HepG2 (cell line): Measurements from ENCODE around the gene VEGFA. TPM values are rescaled to one million over a fixed set of nuclear protein-coding genes. Genes with fewer than 3 reads are reported as not detected.

Experiments
- ATAC-seq: fragments of 200-7000 bp; cut with Tn5 transposase; 3 replicates; pipeline ENCODE4 v1.9.1; 2020; ENCODE audit warnings: mild to moderate bottlenecking, moderate library complexity
- BruUV-seq: library from RNA; stranded (reverse); fragments of 400-500 nt; replicated peaks from 2 replicates; lab custom pipeline; 2021; lab: Mats Ljungman, UMichigan
- CTCF ChIA-PET: fragments of 300-600 bp; formaldehyde crosslinking; extraction: SDS; loops from one replicate; lab custom pipeline; 2021; ENCODE audit warnings: low total read pairs, inconsistent platforms, low intra/inter-chr PET ratio; lab: Yijun Ruan, JAX
- POLR2A ChIA-PET: fragments of 350-600 bp; sonication (Branson Sonifier 250); formaldehyde crosslinking; loops from one replicate; lab custom pipeline; 2020; ENCODE audit warnings: antibody characterized with exemption, inconsistent platforms; lab: Yijun Ruan, JAX
- DNase-seq: peaks from one replicate; pipeline ENCODE4 v3.0.0-alpha.2; 2015; ENCODE audit warnings: low spot score
- FAIRE-seq: peaks from 3 replicates; lab custom pipeline; 2011; peaks lifted over from hg19 to GRCh38; lab: Jason Lieb, UNC
- H2AFZ ChIP-seq: one replicate; pipeline ENCODE4 v1.6.1; 2011; ENCODE audit warnings: low read length, inconsistent platforms
- H3K27ac ChIP-seq: fragments of 300-600 bp; 3 replicates; pipeline ENCODE4 v1.8.0; 2011; ENCODE audit warnings: mixed run types, mild to moderate bottlenecking, mixed read lengths, low read length, inconsistent platforms; ENCODE audit not compliant: insufficient read depth; ENCODE audit errors: extremely low read length
- H3K27me3 ChIP-seq, 2 experiments: fragments of 200-600 bp in 1 of 2; 2 replicates in 1 of 2; 3 replicates in 1 of 2; pipeline versions ENCODE4 v1.6.0 to v1.8.0; 2011; ENCODE audit warnings: low read length in 2 of 2, mild to moderate bottlenecking in 2 of 2, moderate library complexity in 2 of 2, inconsistent platforms in 1 of 2; ENCODE audit not compliant: insufficient read depth in 2 of 2, control insufficient read depth in 1 of 2
- H3K36me3 ChIP-seq, 2 experiments: fragments of 200-600 bp in 1 of 2; replicated peaks in 1 of 2; 2 replicates in 1 of 2; 3 replicates in 1 of 2; pipeline versions ENCODE4 v1.5.1 to v1.8.0; 2011; ENCODE audit warnings: low read length in 2 of 2, inconsistent platforms in 1 of 2; ENCODE audit not compliant: insufficient read depth in 2 of 2, control insufficient read depth in 1 of 2
- H3K4me1 ChIP-seq: 2 replicates; pipeline ENCODE4 v1.5.1; 2012; ENCODE audit warnings: low read length, inconsistent platforms; ENCODE audit not compliant: insufficient read depth
- H3K4me2 ChIP-seq: 2 replicates; pipeline ENCODE4 v1.6.0; 2011; ENCODE audit warnings: low read depth, low read length, inconsistent platforms
- H3K4me3 ChIP-seq, 3 experiments: fragments of 200-600 bp in 1 of 3; sonication (generic), shearing (Covaris generic) in 1 of 3; replicated peaks in 1 of 3; 2 replicates each; pipeline ENCODE4 v1.5.1; 2011 to 2016; ENCODE audit warnings: low read length in 3 of 3, inconsistent platforms in 2 of 3, low read depth in 2 of 3, mild to moderate bottlenecking in 2 of 3, control low read depth in 1 of 3, mixed read lengths in 1 of 3; ENCODE audit not compliant: insufficient read depth in 1 of 3
- H3K79me2 ChIP-seq: one replicate; pipeline ENCODE4 v1.6.1; 2011; ENCODE audit warnings: low read length, inconsistent platforms; ENCODE audit not compliant: insufficient read depth
- H3K9ac ChIP-seq: 2 replicates; pipeline ENCODE4 v1.6.0; 2011; ENCODE audit warnings: mild to moderate bottlenecking, low read depth, low read length, inconsistent platforms; ENCODE audit not compliant: insufficient read depth
- H3K9me3 ChIP-seq: 2 replicates; pipeline ENCODE4 v1.5.1; 2012; ENCODE audit warnings: mild to moderate bottlenecking, low read length
- H4K20me1 ChIP-seq: 2 replicates; pipeline ENCODE4 v1.6.0; 2011; ENCODE audit warnings: inconsistent platforms, mild to moderate bottlenecking, low read length, moderate library complexity; ENCODE audit not compliant: insufficient read depth
- HNF4G ChIP-seq, 2 experiments: sonication (generic) in 1 of 2; formaldehyde crosslinking in 1 of 2; IDR thresholded peaks; 2 replicates each; pipeline versions ENCODE4 v1.4.0 to v1.6.1; 2011 to 2020; ENCODE audit warnings: borderline replicate concordance in 2 of 2, low read depth in 2 of 2, mild to moderate bottlenecking in 2 of 2, low read length in 1 of 2, missing genetic modification reagents in 1 of 2, moderate library complexity in 1 of 2
- PHF21A ChIP-seq: sonication (generic); formaldehyde crosslinking; IDR thresholded peaks from 2 replicates; pipeline ENCODE4 v1.5.0; 2020; ENCODE audit warnings: mild to moderate bottlenecking, missing genetic modification reagents
- PITX1 ChIP-seq: sonication (generic); formaldehyde crosslinking; IDR thresholded peaks from 2 replicates; pipeline ENCODE4 v1.5.1; 2020; ENCODE audit warnings: mild to moderate bottlenecking, missing genetic modification reagents
- PTBP1 ChIP-seq: fragments of 200-400 bp; formaldehyde crosslinking; IDR thresholded peaks from 2 replicates; pipeline ENCODE4 v1.6.1; 2018; ENCODE audit warnings: low read length, low read depth; ENCODE audit not compliant: poor library complexity, severe bottlenecking
- RARA ChIP-seq: IDR thresholded peaks from 2 replicates; pipeline ENCODE4 v1.6.1; 2016; ENCODE audit warnings: missing genetic modification reagents, missing compliant biosample characterization
- SALL2 ChIP-seq: sonication (generic); formaldehyde crosslinking; IDR thresholded peaks from 2 replicates; pipeline ENCODE4 v1.8.1; 2023; ENCODE audit warnings: mild to moderate bottlenecking, missing genetic modification reagents, inconsistent platforms
- ZEB1 ChIP-seq: IDR thresholded peaks from 2 replicates; pipeline ENCODE4 v1.6.1; 2012; ENCODE audit warnings: mild to moderate bottlenecking, low read depth, inconsistent platforms; ENCODE audit not compliant: insufficient replicate concordance
- ZMAT3 ChIP-seq: sonication (generic); formaldehyde crosslinking; conservative IDR thresholded peaks from 2 replicates; pipeline ENCODE4 v1.7.0; 2021; ENCODE audit warnings: missing genetic modification reagents
- WGBS: methylation state at CpG from one replicate; pipeline ENCODE4 v1.1.6; 2017; ENCODE audit warnings: low lambda C conversion rate; 5-methylcytosine and 5-hydroxymethylcytosine counted together
- in situ Hi-C: cut with HindIII; loops from 2 replicates; pipeline ENCODE4 v1.10.0; 2017; ENCODE audit warnings: low pct_unique_long_range_greater_than_20kb; ENCODE audit not compliant: extremely low pct_ligation_motif_present
- intact Hi-C: fragments of 100-400 bp; cut with micrococcal nuclease; formaldehyde crosslinking; loops from one replicate; pipeline ENCODE4 v1.10.0; 2022; ENCODE audit not compliant: unreplicated experiment
- polyA plus RNA-seq, 8 experiments: library from polyadenylated mRNA; depleted of rRNA in 3 of 8; stranded (reverse) in 7 of 8; unstranded in 1 of 8; fragments of >200 nt; fragmentation: Illumina TruSeq in 4 of 8; extraction: Trizol in 4 of 8; gene quantifications; 2 replicates each; pipeline versions ENCODE4 v1.2.1 to v1.2.3, GENCODE V29; 2011 to 2016; ENCODE audit warnings: low read depth in 4 of 8, missing spikeins in 1 of 8, mixed read lengths in 1 of 8; ENCODE audit not compliant: insufficient read depth in 1 of 8
- total RNA-seq, 5 experiments: library from RNA; depleted of rRNA; stranded (reverse); fragments of >200 nt; fragmentation: Illumina TruSeq; extraction: Trizol; gene quantifications; 2 replicates each; pipeline ENCODE4 v1.2.3, GENCODE V29; 2016; ENCODE audit warnings: low read depth in 1 of 5
- TF ChIP-seq, protein P1 (sequence below): sonication (generic); formaldehyde crosslinking; IDR thresholded peaks from 2 replicates; pipeline ENCODE4 v1.4.0; 2020; ENCODE audit warnings: mild to moderate bottlenecking, low read depth, missing genetic modification reagents
- TF ChIP-seq, protein P2 (sequence below): sonication (generic); formaldehyde crosslinking; IDR thresholded peaks from 2 replicates; pipeline ENCODE4 v1.4.0; 2020; ENCODE audit warnings: missing genetic modification reagents
- TF ChIP-seq, protein P3 (sequence below): sonication (generic); formaldehyde crosslinking; IDR thresholded peaks from 2 replicates; pipeline ENCODE4 v1.8.0; 2022; ENCODE audit warnings: missing genetic modification reagents, mild to moderate bottlenecking, inconsistent platforms, borderline replicate concordance

Gene VEGFA
- total and polyA plus RNA-seq, 2 of the 13 experiments (the other 11 are each of a cell fraction or from before 2014, with no cell fraction given): 68.1 to 629 TPM

DNA sequence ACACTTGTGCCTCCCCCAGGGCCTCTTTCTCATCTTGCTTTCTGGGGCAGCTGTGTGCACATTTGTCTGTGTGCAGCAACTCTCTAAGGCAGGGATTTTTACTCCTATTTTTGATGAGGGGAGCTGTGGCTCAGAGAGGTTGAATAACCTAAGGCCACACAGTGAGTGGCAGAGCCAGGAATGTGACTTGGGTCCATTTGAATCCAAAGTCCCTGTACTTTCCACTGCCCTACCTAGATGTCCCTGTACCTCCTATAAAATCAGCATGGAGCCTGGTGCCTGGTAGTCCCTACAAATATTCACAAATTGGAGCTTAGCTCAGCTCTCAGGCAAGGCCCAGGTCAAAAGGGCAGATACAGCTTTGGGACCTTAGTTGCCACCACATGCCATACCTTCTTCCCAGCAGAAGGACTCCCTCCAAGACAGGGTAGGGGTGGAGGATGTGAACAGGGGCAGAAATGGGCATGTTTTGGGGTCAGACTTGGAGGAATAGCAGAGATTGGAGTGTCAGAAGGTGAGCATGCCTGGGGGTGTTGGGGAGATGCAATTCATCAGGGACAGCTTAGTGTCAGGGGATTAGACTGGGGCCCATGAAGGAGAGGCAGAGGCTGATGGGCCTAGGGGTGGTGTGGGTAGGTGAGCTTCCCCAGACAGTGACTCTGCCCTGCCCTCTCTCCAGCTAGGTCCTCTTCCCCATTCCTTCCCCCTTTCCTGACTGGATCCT lies 4.1 kb upstream of the VEGFA start (continued):
- TF ChIP-seq ZEB1: no peak
- peak; percentile 34; the same call in 1 of the 2 replicates for TF ChIP-seq PITX1 (CRISPR knock-in tag)

DNA sequence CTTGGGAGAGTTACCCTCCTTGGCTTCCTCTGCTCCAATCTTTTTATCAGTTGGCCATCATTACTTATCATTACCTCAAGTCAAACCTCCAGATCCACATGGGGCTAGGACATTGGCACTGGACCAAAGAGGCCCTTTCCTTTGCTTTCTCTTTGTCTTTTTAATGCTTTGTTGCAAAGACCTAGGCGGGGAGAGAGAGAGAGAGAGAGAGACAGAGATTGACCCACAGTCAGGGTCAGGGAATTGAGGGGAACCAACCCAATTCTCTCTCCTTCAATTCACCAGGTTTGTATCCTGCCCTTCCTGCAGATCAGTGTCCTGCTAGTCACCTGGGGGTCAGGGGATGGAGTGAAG lies 3.5 kb upstream of the VEGFA start:
- Histone ChIP-seq H3K9ac (0 out of 2 replicates have a peak overlapping the region, but pooled peaks have one; percentile 23), H3K79me2 (peaks cover 14% of the 10 kb centered on the region), H2AFZ (no peak overlapping the region), H3K4me2 (peak overlapping the region; percentile 79), H3K27me3 (peaks cover 3 to 15% of the 10 kb centered on the region in 2 experiments; a peak in 4 of 5 replicates), H3K4me3 (peak overlapping the region in 2 of 3 experiments; percentile 43 to 90; a peak in 3 of 6 replicates), H4K20me1 (peaks cover 5% of the 10 kb centered on the region; the same call in 1 of the 2 replicates), H3K27ac (no peak overlapping the region), H3K4me1 (peaks cover 83% of the 10 kb centered on the region), H3K36me3 (no peaks in the 10 kb centered on the region), H3K9me3 (no peaks in the 10 kb centered on the region)
- intact Hi-C loops (loop anchor here (10.0 kb wide), 1 partner anchor 1868 kb away; no protein-coding TSS in a partner anchor), in situ Hi-C loops (loop anchor here (5.0 kb wide), 1 partner anchor 44 kb away; no protein-coding TSS in a partner anchor)
- FAIRE-seq: peak; percentile 15
- POLR2A ChIA-PET: interaction anchor here (1.5 kb wide), 1 partner anchor 41 kb away, joined by 5 read pairs; no protein-coding TSS in a partner anchor
- no peak for DNase-seq
- 0% methylated on average over 1 of the region's 1 CpG for WGBS
- CTCF ChIA-PET: no interaction called here
- BruUV-seq: no TSS peak
- ATAC-seq: no peak
- TF ChIP-seq, protein P1, sequence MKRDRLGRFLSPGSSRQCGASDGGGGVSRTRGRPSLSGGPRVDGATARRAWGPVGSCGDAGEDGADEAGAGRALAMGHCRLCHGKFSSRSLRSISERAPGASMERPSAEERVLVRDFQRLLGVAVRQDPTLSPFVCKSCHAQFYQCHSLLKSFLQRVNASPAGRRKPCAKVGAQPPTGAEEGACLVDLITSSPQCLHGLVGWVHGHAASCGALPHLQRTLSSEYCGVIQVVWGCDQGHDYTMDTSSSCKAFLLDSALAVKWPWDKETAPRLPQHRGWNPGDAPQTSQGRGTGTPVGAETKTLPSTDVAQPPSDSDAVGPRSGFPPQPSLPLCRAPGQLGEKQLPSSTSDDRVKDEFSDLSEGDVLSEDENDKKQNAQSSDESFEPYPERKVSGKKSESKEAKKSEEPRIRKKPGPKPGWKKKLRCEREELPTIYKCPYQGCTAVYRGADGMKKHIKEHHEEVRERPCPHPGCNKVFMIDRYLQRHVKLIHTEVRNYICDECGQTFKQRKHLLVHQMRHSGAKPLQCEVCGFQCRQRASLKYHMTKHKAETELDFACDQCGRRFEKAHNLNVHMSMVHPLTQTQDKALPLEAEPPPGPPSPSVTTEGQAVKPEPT: peak; percentile 64; the same call in 1 of the 2 replicates
- TF ChIP-seq PHF21A (CRISPR knock-in tag) (0 out of 2 replicates have a peak, but pooled peaks have one; percentile 7), PITX1 (CRISPR knock-in tag) (0 out of 2 replicates have a peak, but pooled peaks have one; percentile 25), ZMAT3 (0 out of 2 replicates have a peak, but pooled peaks have one; percentile 24), RARA (CRISPR knock-in tag) (0 out of 2 replicates have a peak, but pooled peaks have one; percentile 3), HNF4G (IDR thresholded peaks at IDR 0.05; ENCODE audit: borderline replicate concordance, low read depth, low read length) (no peak), HNF4G (CRISPR knock-in tag; IDR thresholded peaks at IDR 0.05; ENCODE audit: borderline replicate concordance, low read depth) (0 out of 2 replicates have a peak, but pooled peaks have one; percentile 14), PTBP1 (no peak), SALL2 (CRISPR knock-in tag) (no peak)
- TF ChIP-seq, protein P2, sequence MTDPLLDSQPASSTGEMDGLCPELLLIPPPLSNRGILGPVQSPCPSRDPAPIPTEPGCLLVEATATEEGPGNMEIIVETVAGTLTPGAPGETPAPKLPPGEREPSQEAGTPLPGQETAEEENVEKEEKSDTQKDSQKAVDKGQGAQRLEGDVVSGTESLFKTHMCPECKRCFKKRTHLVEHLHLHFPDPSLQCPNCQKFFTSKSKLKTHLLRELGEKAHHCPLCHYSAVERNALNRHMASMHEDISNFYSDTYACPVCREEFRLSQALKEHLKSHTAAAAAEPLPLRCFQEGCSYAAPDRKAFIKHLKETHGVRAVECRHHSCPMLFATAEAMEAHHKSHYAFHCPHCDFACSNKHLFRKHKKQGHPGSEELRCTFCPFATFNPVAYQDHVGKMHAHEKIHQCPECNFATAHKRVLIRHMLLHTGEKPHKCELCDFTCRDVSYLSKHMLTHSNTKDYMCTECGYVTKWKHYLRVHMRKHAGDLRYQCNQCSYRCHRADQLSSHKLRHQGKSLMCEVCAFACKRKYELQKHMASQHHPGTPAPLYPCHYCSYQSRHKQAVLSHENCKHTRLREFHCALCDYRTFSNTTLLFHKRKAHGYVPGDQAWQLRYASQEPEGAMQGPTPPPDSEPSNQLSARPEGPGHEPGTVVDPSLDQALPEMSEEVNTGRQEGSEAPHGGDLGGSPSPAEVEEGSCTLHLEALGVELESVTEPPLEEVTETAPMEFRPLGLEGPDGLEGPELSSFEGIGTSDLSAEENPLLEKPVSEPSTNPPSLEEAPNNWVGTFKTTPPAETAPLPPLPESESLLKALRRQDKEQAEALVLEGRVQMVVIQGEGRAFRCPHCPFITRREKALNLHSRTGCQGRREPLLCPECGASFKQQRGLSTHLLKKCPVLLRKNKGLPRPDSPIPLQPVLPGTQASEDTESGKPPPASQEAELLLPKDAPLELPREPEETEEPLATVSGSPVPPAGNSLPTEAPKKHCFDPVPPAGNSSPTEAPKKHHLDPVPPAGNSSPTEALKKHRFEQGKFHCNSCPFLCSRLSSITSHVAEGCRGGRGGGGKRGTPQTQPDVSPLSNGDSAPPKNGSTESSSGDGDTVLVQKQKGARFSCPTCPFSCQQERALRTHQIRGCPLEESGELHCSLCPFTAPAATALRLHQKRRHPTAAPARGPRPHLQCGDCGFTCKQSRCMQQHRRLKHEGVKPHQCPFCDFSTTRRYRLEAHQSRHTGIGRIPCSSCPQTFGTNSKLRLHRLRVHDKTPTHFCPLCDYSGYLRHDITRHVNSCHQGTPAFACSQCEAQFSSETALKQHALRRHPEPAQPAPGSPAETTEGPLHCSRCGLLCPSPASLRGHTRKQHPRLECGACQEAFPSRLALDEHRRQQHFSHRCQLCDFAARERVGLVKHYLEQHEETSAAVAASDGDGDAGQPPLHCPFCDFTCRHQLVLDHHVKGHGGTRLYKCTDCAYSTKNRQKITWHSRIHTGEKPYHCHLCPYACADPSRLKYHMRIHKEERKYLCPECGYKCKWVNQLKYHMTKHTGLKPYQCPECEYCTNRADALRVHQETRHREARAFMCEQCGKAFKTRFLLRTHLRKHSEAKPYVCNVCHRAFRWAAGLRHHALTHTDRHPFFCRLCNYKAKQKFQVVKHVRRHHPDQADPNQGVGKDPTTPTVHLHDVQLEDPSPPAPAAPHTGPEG (CRISPR knock-in tag): 0 out of 2 replicates have a peak, but pooled peaks have one; percentile 39
- TF ChIP-seq, protein P3, sequence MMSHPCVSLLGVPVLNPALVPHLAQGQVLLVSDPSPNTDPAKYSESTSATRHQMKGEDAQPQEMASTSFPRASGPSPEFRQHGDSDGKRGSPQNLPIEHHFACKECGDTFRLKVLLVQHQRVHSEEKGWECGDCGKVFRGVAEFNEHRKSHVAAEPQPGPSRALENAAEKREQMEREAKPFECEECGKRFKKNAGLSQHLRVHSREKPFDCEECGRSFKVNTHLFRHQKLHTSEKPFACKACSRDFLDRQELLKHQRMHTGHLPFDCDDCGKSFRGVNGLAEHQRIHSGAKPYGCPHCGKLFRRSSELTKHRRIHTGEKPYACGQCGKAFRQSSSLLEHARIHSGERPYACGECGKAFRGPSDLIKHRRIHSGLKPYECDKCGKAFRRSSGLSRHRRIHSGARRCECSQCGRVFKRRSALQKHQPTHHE: no peak
